Caco-2 (cell line): Measurements from ENCODE around the gene NFKBIA. TPM values are rescaled to one million over a fixed set of nuclear protein-coding genes. Genes with fewer than 3 reads are reported as not detected.

Experiments used
- BruUV-seq: library from RNA; stranded (reverse); fragments of 400-500 nt; replicated peaks from 2 replicates; lab custom pipeline; 2021; lab: Mats Ljungman, UMichigan
- CTCF ChIA-PET: fragments of 300-600 bp; sonication (Branson Sonifier 250); formaldehyde crosslinking; loops from one replicate; lab custom pipeline; 2022; ENCODE audit warnings: antibody characterized with exemption; lab: Charles Lee
- POLR2A ChIA-PET: fragments of 300-600 bp; sonication (Branson Sonifier 250); formaldehyde crosslinking; loops from one replicate; lab custom pipeline; 2022; ENCODE audit warnings: antibody characterized with exemption; lab: Charles Lee
- DNase-seq, 2 experiments: peaks; one replicate each; pipeline versions ENCODE4 v3.0.0 to v3.0.0-alpha.2; 2020 to 2022
- H3K27me3 ChIP-seq: replicated peaks from 2 replicates; pipeline ENCODE4 v1.6.0; 2011; ENCODE audit warnings: low read length; ENCODE audit not compliant: control insufficient read depth, insufficient read depth
- H3K36me3 ChIP-seq: 2 replicates; pipeline ENCODE4 v1.5.1; 2011; ENCODE audit warnings: low read length; ENCODE audit not compliant: control insufficient read depth, insufficient read depth
- H3K4me1 ChIP-seq: fragments of 250-450 bp; sonication (Bioruptor Pico); 2 replicates; pipeline ENCODE4 v1.5.1; 2020; ENCODE audit warnings: mild to moderate bottlenecking
- H3K4me3 ChIP-seq: 2 replicates; pipeline ENCODE4 v1.5.1; 2011; ENCODE audit warnings: low read depth, mild to moderate bottlenecking, control low read depth, low read length
- H3K9me3 ChIP-seq: fragments of 250-450 bp; sonication (Bioruptor Pico); 2 replicates; pipeline ENCODE4 v1.5.1; 2020; ENCODE audit warnings: mild to moderate bottlenecking, moderate library complexity
- H3K27ac Mint-ChIP-seq: one replicate; pipeline ENCODE4 v1.8.0; 2022; ENCODE audit warnings: mixed read lengths; ENCODE audit not compliant: unreplicated experiment
- H3K27me3 Mint-ChIP-seq: one replicate; pipeline ENCODE4 v1.8.0; 2022; ENCODE audit warnings: mixed read lengths; ENCODE audit not compliant: insufficient read depth, unreplicated experiment
- H3K36me3 Mint-ChIP-seq: one replicate; pipeline ENCODE4 v1.8.0; 2022; ENCODE audit warnings: mild to moderate bottlenecking, mixed read lengths; ENCODE audit not compliant: insufficient read depth, unreplicated experiment
- H3K4me1 Mint-ChIP-seq: one replicate; pipeline ENCODE4 v1.8.0; 2022; ENCODE audit warnings: low read depth, mixed read lengths; ENCODE audit not compliant: unreplicated experiment
- H3K4me3 Mint-ChIP-seq: one replicate; pipeline ENCODE4 v1.8.0; 2022; ENCODE audit warnings: mild to moderate bottlenecking, moderate library complexity, mixed read lengths; ENCODE audit not compliant: unreplicated experiment
- H3K9me3 Mint-ChIP-seq: one replicate; pipeline ENCODE4 v1.8.0; 2022; ENCODE audit warnings: mixed read lengths; ENCODE audit not compliant: unreplicated experiment
- CTCF ChIP-seq, 2 experiments: fragments of 200-600 bp in 1 of 2; IDR thresholded peaks; 1 replicate in 1 of 2; 2 replicates in 1 of 2; pipeline versions ENCODE4 v1.5.1 to v1.8.0; 2011 to 2022; ENCODE audit warnings: antibody characterized with exemption in 1 of 2, control low read depth in 1 of 2, inconsistent platforms in 1 of 2, low read depth in 1 of 2, low read length in 1 of 2, mild to moderate bottlenecking in 1 of 2, moderate library complexity in 1 of 2; ENCODE audit not compliant: insufficient read depth in 1 of 2, severe bottlenecking in 1 of 2, unreplicated experiment in 1 of 2
- intact Hi-C: fragments of 100-400 bp; cut with micrococcal nuclease; formaldehyde crosslinking; loops from one replicate; pipeline ENCODE4 v1.10.0; 2022; ENCODE audit not compliant: unreplicated experiment
- total RNA-seq: library from RNA; stranded (reverse); gene quantifications from 2 replicates; pipeline ENCODE4 v1.2.3, GENCODE V29; 2022

The NFKBIA gene
- total RNA-seq, 1 experiment from 2014 or later, result 33.4 TPM

GRCh38 chr14:35392103-35392502 lies 12.4 kb downstream of the NFKBIA start:
- Histone ChIP-seq H3K36me3 (no peaks in the 10 kb centered on the region), H3K27me3 (no peaks in the 10 kb centered on the region), H3K4me1 (no peaks in the 10 kb centered on the region), H3K9me3 (no peaks in the 10 kb centered on the region), H3K4me3 (no peak overlapping the region)
- H3K9me3 Mint-ChIP-seq, result no peaks in the 10 kb centered on the region
- ChIA-PET CTCF (interaction anchor here (0.6 kb wide), 1 partner anchor 30 kb away, joined by 3 read pairs; no protein-coding TSS in a partner anchor), POLR2A (no interaction called here)
- H3K27me3 Mint-ChIP-seq, result no peaks in the 10 kb centered on the region
- H3K36me3 Mint-ChIP-seq, result no peaks in the 10 kb centered on the region
- no peaks in the 10 kb centered on the region for H3K4me1 Mint-ChIP-seq
- no peak overlapping the region for H3K27ac Mint-ChIP-seq
- no TSS peak for BruUV-seq
- intact Hi-C loops, result no loop called here
- no peak for TF ChIP-seq CTCF (IDR thresholded peaks at IDR 0.05; ENCODE audit: insufficient read depth in 1 of 2, low read depth in 1 of 2, low read length in 1 of 2, severe bottlenecking in 1 of 2, unreplicated experiment in 1 of 2)
- DNase-seq, result no peak
- H3K4me3 Mint-ChIP-seq, result no peak overlapping the region

- Histone ChIP-seq H3K9me3 (no peaks in the 10 kb centered on the region), H3K27me3 (no peaks in the 10 kb centered on the region), H3K36me3 (no peaks in the 10 kb centered on the region), H3K4me1 (no peaks in the 10 kb centered on the region), H3K4me3 (no peak overlapping the region)
- Mint-ChIP-seq H3K27ac (no peak overlapping the region), H3K27me3 (no peaks in the 10 kb centered on the region), H3K9me3 (no peaks in the 10 kb centered on the region), H3K4me1 (no peaks in the 10 kb centered on the region), H3K4me3 (no peak overlapping the region), H3K36me3 (no peaks in the 10 kb centered on the region)
- CTCF ChIA-PET, result no interaction called here
- intact Hi-C loops, result no loop called here
- DNase-seq, result no peak
- no peak for TF ChIP-seq CTCF (IDR thresholded peaks at IDR 0.05; ENCODE audit: insufficient read depth in 1 of 2, low read depth in 1 of 2, low read length in 1 of 2, severe bottlenecking in 1 of 2, unreplicated experiment in 1 of 2)
- no TSS peak for BruUV-seq
- POLR2A ChIA-PET, result no interaction called here
These were observed 13.2 kb downstream of the NFKBIA start for GRCh38 chr14:35391388-35391710.

- no peak overlapping the region for H3K4me3 ChIP-seq
- H3K9me3 ChIP-seq, result no peaks in the 10 kb centered on the region
- no peaks in the 10 kb centered on the region for H3K36me3 ChIP-seq
- CTCF ChIA-PET, result no interaction called here
- no peak for DNase-seq
- no peaks in the 10 kb centered on the region for H3K27me3 ChIP-seq
- POLR2A ChIA-PET, result no interaction called here
- intact Hi-C loops, result no loop called here
- no TSS peak for BruUV-seq
- Mint-ChIP-seq H3K4me3 (no peak overlapping the region), H3K4me1 (no peaks in the 10 kb centered on the region), H3K27ac (no peak overlapping the region), H3K36me3 (no peaks in the 10 kb centered on the region), H3K27me3 (no peaks in the 10 kb centered on the region), H3K9me3 (no peaks in the 10 kb centered on the region)
- TF ChIP-seq CTCF (IDR thresholded peaks at IDR 0.05; ENCODE audit: insufficient read depth in 1 of 2, low read depth in 1 of 2, low read length in 1 of 2, severe bottlenecking in 1 of 2, unreplicated experiment in 1 of 2), result no peak
- H3K4me1 ChIP-seq, result no peaks in the 10 kb centered on the region
These were observed 13.8 kb downstream of the NFKBIA start for GRCh38 chr14:35390577-35391387.
